Spleen (tissue), 11 donors: Measurements from ENCODE around the gene ZNF516. TPM values are rescaled to one million over a fixed set of nuclear protein-coding genes. Genes with fewer than 3 reads are reported as not detected.

Experiments used
- DNase-seq: peaks from one replicate; pipeline ENCODE4 v3.0.0-alpha.2; 2020
- H3K27ac ChIP-seq, 8 donors: fragments of 200-600 bp; sonication (generic) in 7 of 8; 1 replicate in 4 of 8; 2 replicates in 4 of 8; pipeline versions ENCODE4 v1.5.0 to v1.8.0; 2016 to 2021; ENCODE audit warnings: inconsistent platforms in 4 of 8, mild to moderate bottlenecking in 4 of 8, moderate library complexity in 1 of 8
- H3K27me3 ChIP-seq, 7 donors: fragments of 200-600 bp; sonication (generic) in 6 of 7; replicated peaks in 1 of 7; 1 replicate in 4 of 7; 2 replicates in 3 of 7; pipeline versions ENCODE4 v1.5.0 to v1.8.0; 2016 to 2021; ENCODE audit warnings: inconsistent platforms in 3 of 7, mild to moderate bottlenecking in 1 of 7
- H3K36me3 ChIP-seq, 6 donors: fragments of 200-600 bp; sonication (generic) in 5 of 6; 1 replicate in 4 of 6; 2 replicates in 2 of 6; pipeline versions ENCODE4 v1.5.0 to v1.8.0; 2016 to 2021; ENCODE audit warnings: inconsistent platforms in 2 of 6
- H3K4me1 ChIP-seq, 6 donors: fragments of 200-600 bp; sonication (generic) in 5 of 6; 1 replicate in 3 of 6; 2 replicates in 3 of 6; pipeline versions ENCODE4 v1.5.0 to v1.8.0; 2016 to 2021; ENCODE audit warnings: inconsistent platforms in 3 of 6
- H3K4me3 ChIP-seq, 8 donors: fragments of 200-600 bp; sonication (generic) in 7 of 8; 1 replicate in 4 of 8; 2 replicates in 4 of 8; pipeline versions ENCODE4 v1.5.0 to v1.8.0; 2016 to 2021; ENCODE audit warnings: inconsistent platforms in 4 of 8, mild to moderate bottlenecking in 4 of 8, moderate library complexity in 2 of 8
- H3K9me3 ChIP-seq, 8 donors: fragments of 200-600 bp; sonication (generic) in 7 of 8; 1 replicate in 4 of 8; 2 replicates in 4 of 8; pipeline versions ENCODE4 v1.5.0 to v1.8.0; 2016 to 2021; ENCODE audit warnings: inconsistent platforms in 4 of 8
- POLR2A ChIP-seq, 3 donors: fragments of 450-650 bp; IDR thresholded peaks; one replicate each; pipeline ENCODE4 v1.5.1; 2017; ENCODE audit warnings: antibody characterized with exemption in 3 of 3, mild to moderate bottlenecking in 1 of 3
- POLR2AphosphoS5 ChIP-seq, 3 donors: sonication (generic); formaldehyde crosslinking; IDR thresholded peaks; one replicate each; pipeline ENCODE4 v1.5.1; 2017; ENCODE audit warnings: antibody characterized with exemption in 3 of 3
- WGBS, 5 donors: extraction: QIAGEN DNeasy Blood & Tissue Kit in 3 of 5; methylation state at CpG; one replicate each; pipeline versions ENCODE4 v1.1.5 to v1.1.7; 2013 to 2018; 5-methylcytosine and 5-hydroxymethylcytosine counted together
- intact Hi-C: fragments of 100-400 bp; cut with DNase I; formaldehyde crosslinking; loops from one replicate; pipeline ENCODE4 v1.15.0; 2023; ENCODE audit warnings: low total_unique reads
- polyA plus RNA-seq, 3 donors: library from polyadenylated mRNA; stranded (reverse); fragments of 200-250 nt; gene quantifications; one replicate each; pipeline ENCODE4 v1.2.1, GENCODE V29; 2013
- total RNA-seq, 7 donors: library from RNA; depleted of rRNA in 3 of 7; stranded (reverse); fragments of >200 nt in 3 of 7; fragmentation: NEBNext Ultra II Directional in 4 of 7; extraction: Animal tissue kit (Norgen Biotek cat#: 25700) in 4 of 7; gene quantifications; one replicate each; pipeline versions ENCODE4 v1.1.0 to v1.2.1, GENCODE V29; 2016 to 2021
- TF ChIP-seq, protein P1 (sequence below), 11 experiments: fragments of 200-600 bp in 7 of 11; fragments of 450-650 bp in 4 of 11; sonication (generic) in 4 of 11; IDR thresholded peaks in 8 of 11; conservative IDR thresholded peaks in 3 of 11; 1 replicate in 7 of 11; 2 replicates in 4 of 11; pipeline versions ENCODE4 v1.4.0 to v1.8.0; 2016 to 2021; ENCODE audit warnings: antibody characterized with exemption in 11 of 11, inconsistent platforms in 4 of 11, mild to moderate bottlenecking in 1 of 11
- donor health status: healthy with polysubstance abuse.
- donor health status: DM: no; HTN: no; CAD: no; lungs with moderate emphysema.
- donor health status: DM: no; HTN: no; CAD: no.
- donor health status: Bipolar disorder and iron deficiency.
- donor health status: healthy.
- donor health status: DM: no; HTN: no; CAD: no.
- donor health status: DM: yes; HTN: yes; CAD: no.

Gene ZNF516
- total and polyA plus RNA-seq, 10 donors, result 4.5 to 58.4 (median 40.0) TPM

DNA sequence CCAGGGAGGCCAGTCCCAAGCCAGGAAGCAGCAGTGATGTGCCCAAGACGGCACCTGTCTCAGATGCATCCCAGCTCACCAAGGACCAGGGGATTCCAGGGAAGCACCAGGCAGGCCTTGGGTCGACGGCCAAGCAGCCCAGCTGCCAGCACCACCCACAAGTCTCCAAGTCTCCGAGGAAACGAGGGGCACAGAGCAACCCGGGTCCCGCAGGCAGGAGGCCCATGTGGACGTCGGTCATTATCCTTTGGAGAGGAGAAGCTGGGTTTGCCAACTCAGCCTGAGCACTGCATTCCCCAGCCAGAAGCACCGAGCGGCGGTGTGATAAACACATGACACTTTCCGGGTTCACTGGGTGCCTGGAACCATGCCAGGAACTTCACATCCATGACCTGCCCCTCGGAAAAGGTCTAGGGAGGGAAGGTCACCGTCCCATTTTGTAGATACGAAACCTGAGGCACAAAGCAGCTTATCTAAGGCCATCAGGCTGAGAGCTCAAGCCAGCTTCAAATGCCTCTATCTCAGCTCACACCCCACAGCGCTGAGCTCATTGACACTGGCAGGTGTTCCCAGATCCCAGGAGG lies 104.5 kb downstream of the ZNF516 start:
- H3K4me1 ChIP-seq, result peaks cover 0 to 73% (median 34%) of the 10 kb centered on the region in 6 donors
- DNase-seq, result peak; percentile 68
- WGBS, 5 donors, result 75 to 85% (median 79%) methylated on average over 17 of the region's 17 CpGs
- H3K4me3 ChIP-seq, result no peak overlapping the region
- H3K27me3 ChIP-seq, result no peaks in the 10 kb centered on the region
- no peak overlapping the region for H3K27ac ChIP-seq
- intact Hi-C loops, result no loop called here
- H3K36me3 ChIP-seq, result peaks cover 0 to 12% (median 0%) of the 10 kb centered on the region in 6 donors
- peak in 1 of 3 donors; percentile 19 for TF ChIP-seq POLR2AphosphoS5 (IDR thresholded peaks at IDR 0.05)
- no peak for TF ChIP-seq POLR2A (IDR thresholded peaks at IDR 0.05)
- peaks cover 0 to 8% (median 0%) of the 10 kb centered on the region in 8 donors for H3K9me3 ChIP-seq

DNA sequence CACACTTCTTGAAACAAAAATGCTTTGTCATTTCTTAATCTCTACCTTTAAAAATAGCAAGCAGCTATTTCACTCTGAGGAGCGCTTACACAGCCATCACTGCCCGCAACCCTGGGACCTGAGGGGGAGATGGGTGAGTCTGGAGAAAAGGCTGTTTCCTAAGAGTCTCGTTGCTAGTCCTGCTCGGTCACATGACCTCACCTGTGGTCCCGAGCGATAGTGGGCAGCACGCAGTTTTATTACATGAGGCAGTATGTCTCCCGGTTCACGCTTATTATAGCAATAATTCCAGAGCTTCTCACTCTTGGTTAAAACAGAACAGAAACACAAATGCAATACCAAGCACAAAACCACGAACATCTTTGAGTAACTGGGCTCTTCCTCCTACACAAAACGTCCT lies 105.3 kb downstream of the ZNF516 start:
- H3K4me1 ChIP-seq, result peaks cover 0 to 65% (median 32%) of the 10 kb centered on the region in 6 donors
- H3K36me3 ChIP-seq, result peaks cover 0 to 10% (median 0%) of the 10 kb centered on the region in 6 donors
- no peak overlapping the region for H3K4me3 ChIP-seq
- intact Hi-C loops, result no loop called here
- H3K27me3 ChIP-seq, result no peaks in the 10 kb centered on the region
- TF ChIP-seq POLR2AphosphoS5 (IDR thresholded peaks at IDR 0.05), result no peak
- TF ChIP-seq, protein P1, sequence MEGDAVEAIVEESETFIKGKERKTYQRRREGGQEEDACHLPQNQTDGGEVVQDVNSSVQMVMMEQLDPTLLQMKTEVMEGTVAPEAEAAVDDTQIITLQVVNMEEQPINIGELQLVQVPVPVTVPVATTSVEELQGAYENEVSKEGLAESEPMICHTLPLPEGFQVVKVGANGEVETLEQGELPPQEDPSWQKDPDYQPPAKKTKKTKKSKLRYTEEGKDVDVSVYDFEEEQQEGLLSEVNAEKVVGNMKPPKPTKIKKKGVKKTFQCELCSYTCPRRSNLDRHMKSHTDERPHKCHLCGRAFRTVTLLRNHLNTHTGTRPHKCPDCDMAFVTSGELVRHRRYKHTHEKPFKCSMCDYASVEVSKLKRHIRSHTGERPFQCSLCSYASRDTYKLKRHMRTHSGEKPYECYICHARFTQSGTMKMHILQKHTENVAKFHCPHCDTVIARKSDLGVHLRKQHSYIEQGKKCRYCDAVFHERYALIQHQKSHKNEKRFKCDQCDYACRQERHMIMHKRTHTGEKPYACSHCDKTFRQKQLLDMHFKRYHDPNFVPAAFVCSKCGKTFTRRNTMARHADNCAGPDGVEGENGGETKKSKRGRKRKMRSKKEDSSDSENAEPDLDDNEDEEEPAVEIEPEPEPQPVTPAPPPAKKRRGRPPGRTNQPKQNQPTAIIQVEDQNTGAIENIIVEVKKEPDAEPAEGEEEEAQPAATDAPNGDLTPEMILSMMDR (IDR thresholded peaks at IDR 0.05 in 8 of 11, conservative IDR thresholded peaks at IDR 0.05 in 3 of 11), result no peak
- TF ChIP-seq POLR2A (IDR thresholded peaks at IDR 0.05), result no peak
- 40 to 50% (median 47%) methylated on average over 11 of the region's 11 CpGs for WGBS, 5 donors
- no peak overlapping the region for H3K27ac ChIP-seq
- peaks cover 0 to 8% (median 0%) of the 10 kb centered on the region in 8 donors for H3K9me3 ChIP-seq
- DNase-seq, result no peak

DNA sequence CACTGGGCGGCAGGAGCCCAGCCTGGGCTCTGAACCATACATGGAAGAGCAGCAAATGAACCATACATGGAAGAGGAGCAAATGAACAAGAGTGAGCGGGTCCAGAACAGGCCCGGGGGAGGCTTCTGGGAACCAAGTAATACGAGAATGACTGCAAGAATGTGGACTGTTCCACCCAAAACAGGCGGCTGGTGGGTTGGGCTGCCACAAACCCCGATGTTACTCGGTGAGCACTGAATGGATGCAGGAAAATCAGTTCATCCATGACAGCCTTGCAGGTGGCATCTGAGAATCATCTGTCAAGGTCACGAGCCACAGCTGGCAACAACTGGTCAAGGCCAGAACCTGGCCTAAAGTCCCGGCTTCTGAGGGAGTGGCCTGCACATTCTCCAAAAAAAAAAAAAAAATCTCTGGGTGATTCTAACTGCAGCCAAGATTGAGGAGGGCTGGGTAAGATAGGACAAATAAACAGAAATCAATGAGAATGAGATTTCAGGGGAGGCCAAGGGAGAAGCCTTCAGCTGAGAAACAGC lies 106.1 kb downstream of the ZNF516 start:
- peaks cover 0 to 65% (median 32%) of the 10 kb centered on the region in 6 donors for H3K4me1 ChIP-seq
- 83 to 95% (median 90%) methylated on average over 9 of the region's 9 CpGs for WGBS, 5 donors

DNA sequence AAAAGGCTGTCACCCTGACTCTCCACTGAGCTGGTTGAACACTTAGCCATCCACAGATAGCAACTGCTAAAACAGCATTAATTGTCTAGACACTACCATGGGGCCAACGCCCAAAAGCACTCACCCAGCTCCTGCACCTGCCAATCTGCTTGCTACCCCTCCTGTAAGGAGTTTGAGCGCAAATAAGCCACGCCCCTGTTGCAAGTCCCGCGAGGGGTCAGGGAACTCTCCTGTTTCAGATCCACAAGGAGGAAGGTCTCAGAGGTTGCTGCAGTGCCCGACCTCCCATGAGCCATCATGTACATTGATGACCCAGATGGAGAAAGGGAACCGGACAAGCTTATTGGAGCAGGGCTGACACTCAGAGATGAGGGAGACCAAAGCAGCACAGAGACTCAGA lies 106.8 kb downstream of the ZNF516 start:
- no peaks in the 10 kb centered on the region for H3K27me3 ChIP-seq
- no peak for TF ChIP-seq POLR2AphosphoS5 (IDR thresholded peaks at IDR 0.05)
- no peak for TF ChIP-seq POLR2A (IDR thresholded peaks at IDR 0.05)
- TF ChIP-seq, protein P1 (IDR thresholded peaks at IDR 0.05 in 8 of 11, conservative IDR thresholded peaks at IDR 0.05 in 3 of 11), result no peak
- H3K4me3 ChIP-seq, result no peak overlapping the region
- peaks cover 0 to 11% (median 0%) of the 10 kb centered on the region in 6 donors for H3K36me3 ChIP-seq
- DNase-seq, result no peak
- 91 to 98% (median 95%) methylated on average over 7 of the region's 7 CpGs for WGBS, 5 donors
- no peak overlapping the region for H3K27ac ChIP-seq
- intact Hi-C loops, result no loop called here
- peaks cover 0 to 65% (median 35%) of the 10 kb centered on the region in 6 donors for H3K4me1 ChIP-seq
- peaks cover 0 to 8% (median 0%) of the 10 kb centered on the region in 8 donors for H3K9me3 ChIP-seq

More for the DNA sequence above, 106.1 kb downstream of the ZNF516 start:
- Histone ChIP-seq H3K27ac (no peak overlapping the region), H3K9me3 (peaks cover 0 to 8% (median 0%) of the 10 kb centered on the region in 8 donors), H3K27me3 (no peaks in the 10 kb centered on the region), H3K36me3 (peaks cover 0 to 11% (median 0%) of the 10 kb centered on the region in 6 donors), H3K4me3 (no peak overlapping the region)
- DNase-seq, result no peak
- intact Hi-C loops, result no loop called here
- TF ChIP-seq, protein P1 (IDR thresholded peaks at IDR 0.05 in 8 of 11, conservative IDR thresholded peaks at IDR 0.05 in 3 of 11), result no peak
- TF ChIP-seq POLR2AphosphoS5 (IDR thresholded peaks at IDR 0.05) (no peak), POLR2A (IDR thresholded peaks at IDR 0.05) (no peak)
